GM23338 (cell line): Measurements from ENCODE around the gene USP20. TPM values are rescaled to one million over a fixed set of nuclear protein-coding genes. Genes with fewer than 3 reads are reported as not detected.

ENCODE experiments used
- ATAC-seq: fragments of 200-7000 bp; cut with Tn5 transposase; 3 replicates; pipeline ENCODE4 v1.9.1; 2020
- DNase-seq: peaks from one replicate; pipeline ENCODE4 v3.0.0-alpha.2; 2015; ENCODE audit warnings: low spot score
- H2AFZ ChIP-seq: fragments of 200-600 bp; sonication (generic); 2 replicates; pipeline ENCODE4 v1.8.0; 2016; ENCODE audit warnings: antibody characterized with exemption, mild to moderate bottlenecking, moderate library complexity
- H3F3A ChIP-seq: fragments of 200-600 bp; sonication (generic); replicated peaks from 2 replicates; pipeline ENCODE4 v1.8.0; 2017; ENCODE audit warnings: antibody characterized with exemption, mixed run types, low read depth
- H3K27ac ChIP-seq: fragments of 200-600 bp; sonication (generic); 2 replicates; pipeline ENCODE4 v1.6.1; 2016; ENCODE audit warnings: low read depth
- H3K27me3 ChIP-seq: fragments of 200-600 bp; sonication (generic); 2 replicates; pipeline ENCODE4 v1.8.0; 2016; ENCODE audit warnings: mild to moderate bottlenecking, mixed run types, moderate library complexity; ENCODE audit not compliant: insufficient read depth
- H3K36me3 ChIP-seq: fragments of 200-600 bp; sonication (generic); 2 replicates; pipeline ENCODE4 v1.8.0; 2016; ENCODE audit warnings: mild to moderate bottlenecking; ENCODE audit not compliant: insufficient read depth
- H3K4me1 ChIP-seq: fragments of 200-600 bp; sonication (generic); 2 replicates; pipeline ENCODE4 v1.8.0; 2016; ENCODE audit warnings: mild to moderate bottlenecking, moderate library complexity; ENCODE audit not compliant: insufficient read depth
- H3K4me2 ChIP-seq: fragments of 200-600 bp; sonication (generic); 2 replicates; pipeline ENCODE4 v1.7.1; 2017; ENCODE audit warnings: mixed run types
- H3K4me3 ChIP-seq: fragments of 200-600 bp; sonication (generic); 2 replicates; pipeline ENCODE4 v1.6.1; 2016; ENCODE audit warnings: mixed run types
- H3K79me2 ChIP-seq: fragments of 200-600 bp; sonication (generic); replicated peaks from 2 replicates; pipeline ENCODE4 v1.8.0; 2017; ENCODE audit warnings: mild to moderate bottlenecking; ENCODE audit not compliant: insufficient read depth
- H3K9me2 ChIP-seq: fragments of 200-600 bp; sonication (generic); 2 replicates; pipeline ENCODE4 v1.8.0; 2017; ENCODE audit not compliant: insufficient read depth
- H4K20me1 ChIP-seq: fragments of 200-600 bp; sonication (generic); replicated peaks from 2 replicates; pipeline ENCODE4 v1.8.0; 2017; ENCODE audit warnings: mild to moderate bottlenecking; ENCODE audit not compliant: insufficient read depth
- H3K27ac Mint-ChIP-seq: 2 replicates; pipeline ENCODE4 v1.8.0; 2020; ENCODE audit warnings: inconsistent platforms, mild to moderate bottlenecking, moderate library complexity, mixed read lengths
- H3K27me3 Mint-ChIP-seq: 3 replicates; pipeline ENCODE4 v1.8.0; 2022; ENCODE audit warnings: low read depth, mild to moderate bottlenecking, moderate library complexity, mixed read lengths, inconsistent platforms; ENCODE audit not compliant: insufficient read depth, poor library complexity
- H3K36me3 Mint-ChIP-seq: 3 replicates; pipeline ENCODE4 v1.8.0; 2021; ENCODE audit warnings: low read depth, mild to moderate bottlenecking, inconsistent platforms, moderate library complexity, mixed read lengths
- H3K4me1 Mint-ChIP-seq: 3 replicates; pipeline ENCODE4 v1.8.0; 2020; ENCODE audit warnings: mild to moderate bottlenecking, inconsistent platforms, mixed read lengths
- H3K4me3 Mint-ChIP-seq: 3 replicates; pipeline ENCODE4 v1.8.0; 2021; ENCODE audit warnings: moderate library complexity, mild to moderate bottlenecking, inconsistent platforms, mixed read lengths
- H3K9me3 Mint-ChIP-seq: 3 replicates; pipeline ENCODE4 v1.8.0; 2020; ENCODE audit warnings: moderate library complexity, mild to moderate bottlenecking, inconsistent platforms, mixed read lengths
- CREB1 ChIP-seq: fragments of 250-450 bp; sonication (Bioruptor Pico); IDR thresholded peaks from 2 replicates; pipeline ENCODE4 v1.5.0; 2020; ENCODE audit warnings: low read depth, mild to moderate bottlenecking, moderate library complexity
- ETS1 ChIP-seq: IDR thresholded peaks from 2 replicates; pipeline ENCODE4 v1.6.1; 2016; ENCODE audit warnings: antibody characterized with exemption
- EZH2 ChIP-seq: fragments of 200-600 bp; sonication (generic); IDR thresholded peaks from one replicate; pipeline ENCODE4 v1.8.0; 2017; ENCODE audit warnings: antibody characterized with exemption, mild to moderate bottlenecking, low read depth; ENCODE audit not compliant: unreplicated experiment
- EZH2phosphoT487 ChIP-seq: fragments of 200-600 bp; sonication (generic); IDR thresholded peaks from one replicate; pipeline ENCODE4 v1.8.1; 2018; ENCODE audit warnings: antibody characterized with exemption; ENCODE audit not compliant: unreplicated experiment
- JUNB ChIP-seq: IDR thresholded peaks from one replicate; pipeline ENCODE4 v1.6.1; 2016; ENCODE audit warnings: antibody characterized with exemption; ENCODE audit not compliant: unreplicated experiment
- NANOG ChIP-seq: IDR thresholded peaks from 2 replicates; pipeline ENCODE4 v1.6.1; 2016; ENCODE audit warnings: antibody characterized with exemption, borderline replicate concordance
- POLR2AphosphoS5 ChIP-seq: IDR thresholded peaks from 2 replicates; pipeline ENCODE4 v1.6.1; 2016; ENCODE audit warnings: antibody characterized with exemption, low read depth
- REST ChIP-seq: IDR thresholded peaks from one replicate; pipeline ENCODE4 v1.6.1; 2018; ENCODE audit warnings: antibody characterized with exemption; ENCODE audit not compliant: unreplicated experiment
- STAT1 ChIP-seq: IDR thresholded peaks from one replicate; pipeline ENCODE4 v1.6.1; 2016; ENCODE audit warnings: antibody characterized with exemption; ENCODE audit not compliant: unreplicated experiment
- ZNF114 ChIP-seq: fragments of 250-450 bp; sonication (Bioruptor Pico); IDR thresholded peaks from 2 replicates; pipeline ENCODE4 v1.5.0; 2020; ENCODE audit warnings: mild to moderate bottlenecking, moderate library complexity
- ZNF331 ChIP-seq: fragments of 250-450 bp; sonication (Bioruptor Pico); IDR thresholded peaks from 2 replicates; pipeline ENCODE4 v1.5.0; 2020; ENCODE audit warnings: low read depth, mild to moderate bottlenecking, moderate library complexity
- polyA plus RNA-seq: library from polyadenylated mRNA; unstranded; fragments of >200 nt; fragmentation: Nextera tagmentation; extraction: Ambion mirVana; gene quantifications from 2 replicates; pipeline ENCODE4 v1.2.1, GENCODE V29; 2016
- total RNA-seq: library from RNA; depleted of rRNA; stranded (reverse); fragments of >200 nt; shearing (Covaris generic); gene quantifications from 2 replicates; pipeline ENCODE4 v1.2.3, GENCODE V29; 2014
- TF ChIP-seq, protein P1 (sequence below), 2 experiments: fragments of 200-600 bp in 1 of 2; sonication (generic) in 1 of 2; conservative IDR thresholded peaks; 2 replicates each; pipeline versions ENCODE4 v1.5.1 to v1.6.1; 2016 to 2017; ENCODE audit warnings: antibody characterized with exemption in 2 of 2, low read depth in 2 of 2, mild to moderate bottlenecking in 2 of 2, moderate library complexity in 1 of 2
- TF ChIP-seq, protein P2 (sequence below): fragments of 250-450 bp; sonication (Bioruptor Pico); IDR thresholded peaks from 2 replicates; pipeline ENCODE4 v1.5.0; 2020; ENCODE audit warnings: mild to moderate bottlenecking, moderate library complexity

The USP20 gene
- total and polyA plus RNA-seq, 2 experiments from 2014 or later, result 10.4 to 13.0 TPM

DNA sequence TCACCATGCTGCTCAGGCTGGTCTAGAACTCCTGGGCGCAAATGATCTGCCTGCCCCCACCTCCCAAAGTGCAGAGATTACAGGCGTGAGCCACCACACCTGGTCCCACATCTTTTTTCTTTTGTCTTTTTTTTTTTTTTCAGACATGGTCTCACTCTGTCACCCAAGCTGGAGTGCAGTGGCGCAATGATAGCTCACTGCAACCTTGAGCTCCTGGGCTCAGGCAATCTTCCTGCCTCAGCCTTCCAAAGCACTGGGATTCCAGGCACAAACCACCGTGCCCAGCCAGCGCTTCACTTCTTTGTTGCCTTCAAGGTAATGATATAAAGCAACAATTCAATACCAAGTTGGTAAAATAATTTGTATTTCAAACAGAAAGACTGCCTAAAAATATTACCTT lies 78.8 kb downstream of the USP20 start:
- H4K20me1 ChIP-seq, result no peaks in the 10 kb centered on the region
- H3K27ac ChIP-seq, result no peak overlapping the region
- Mint-ChIP-seq H3K4me1 (peaks cover 5% of the 10 kb centered on the region; the same call in 2 of the 3 replicates), H3K27ac (no peak overlapping the region), H3K4me3 (no peak overlapping the region), H3K36me3 (no peaks in the 10 kb centered on the region), H3K9me3 (no peaks in the 10 kb centered on the region), H3K27me3 (peaks cover 7% of the 10 kb centered on the region)
- no peak overlapping the region for H3K4me2 ChIP-seq
- 0 out of 2 replicates have a peak, but pooled peaks cover 3% of the 10 kb centered on the region for H3F3A ChIP-seq
- H2AFZ ChIP-seq, result no peak overlapping the region
- H3K9me2 ChIP-seq, result no peaks in the 10 kb centered on the region
- peaks cover 4% of the 10 kb centered on the region; the same call in 1 of the 2 replicates for H3K4me1 ChIP-seq
- DNase-seq (no peak), ATAC-seq (no peak)
- no peak overlapping the region for H3K4me3 ChIP-seq
- H3K27me3 ChIP-seq, result no peaks in the 10 kb centered on the region
- H3K79me2 ChIP-seq, result no peaks in the 10 kb centered on the region
- TF ChIP-seq EZH2, result no peak
- no peak for TF ChIP-seq REST
- TF ChIP-seq STAT1, result no peak
- TF ChIP-seq POLR2AphosphoS5, result no peak
- TF ChIP-seq JUNB, result no peak
- TF ChIP-seq, protein P1, sequence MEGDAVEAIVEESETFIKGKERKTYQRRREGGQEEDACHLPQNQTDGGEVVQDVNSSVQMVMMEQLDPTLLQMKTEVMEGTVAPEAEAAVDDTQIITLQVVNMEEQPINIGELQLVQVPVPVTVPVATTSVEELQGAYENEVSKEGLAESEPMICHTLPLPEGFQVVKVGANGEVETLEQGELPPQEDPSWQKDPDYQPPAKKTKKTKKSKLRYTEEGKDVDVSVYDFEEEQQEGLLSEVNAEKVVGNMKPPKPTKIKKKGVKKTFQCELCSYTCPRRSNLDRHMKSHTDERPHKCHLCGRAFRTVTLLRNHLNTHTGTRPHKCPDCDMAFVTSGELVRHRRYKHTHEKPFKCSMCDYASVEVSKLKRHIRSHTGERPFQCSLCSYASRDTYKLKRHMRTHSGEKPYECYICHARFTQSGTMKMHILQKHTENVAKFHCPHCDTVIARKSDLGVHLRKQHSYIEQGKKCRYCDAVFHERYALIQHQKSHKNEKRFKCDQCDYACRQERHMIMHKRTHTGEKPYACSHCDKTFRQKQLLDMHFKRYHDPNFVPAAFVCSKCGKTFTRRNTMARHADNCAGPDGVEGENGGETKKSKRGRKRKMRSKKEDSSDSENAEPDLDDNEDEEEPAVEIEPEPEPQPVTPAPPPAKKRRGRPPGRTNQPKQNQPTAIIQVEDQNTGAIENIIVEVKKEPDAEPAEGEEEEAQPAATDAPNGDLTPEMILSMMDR (conservative IDR thresholded peaks at IDR 0.05; ENCODE audit: low read depth in 2 of 2), result no peak
- no peak for TF ChIP-seq NANOG
- TF ChIP-seq, protein P2, sequence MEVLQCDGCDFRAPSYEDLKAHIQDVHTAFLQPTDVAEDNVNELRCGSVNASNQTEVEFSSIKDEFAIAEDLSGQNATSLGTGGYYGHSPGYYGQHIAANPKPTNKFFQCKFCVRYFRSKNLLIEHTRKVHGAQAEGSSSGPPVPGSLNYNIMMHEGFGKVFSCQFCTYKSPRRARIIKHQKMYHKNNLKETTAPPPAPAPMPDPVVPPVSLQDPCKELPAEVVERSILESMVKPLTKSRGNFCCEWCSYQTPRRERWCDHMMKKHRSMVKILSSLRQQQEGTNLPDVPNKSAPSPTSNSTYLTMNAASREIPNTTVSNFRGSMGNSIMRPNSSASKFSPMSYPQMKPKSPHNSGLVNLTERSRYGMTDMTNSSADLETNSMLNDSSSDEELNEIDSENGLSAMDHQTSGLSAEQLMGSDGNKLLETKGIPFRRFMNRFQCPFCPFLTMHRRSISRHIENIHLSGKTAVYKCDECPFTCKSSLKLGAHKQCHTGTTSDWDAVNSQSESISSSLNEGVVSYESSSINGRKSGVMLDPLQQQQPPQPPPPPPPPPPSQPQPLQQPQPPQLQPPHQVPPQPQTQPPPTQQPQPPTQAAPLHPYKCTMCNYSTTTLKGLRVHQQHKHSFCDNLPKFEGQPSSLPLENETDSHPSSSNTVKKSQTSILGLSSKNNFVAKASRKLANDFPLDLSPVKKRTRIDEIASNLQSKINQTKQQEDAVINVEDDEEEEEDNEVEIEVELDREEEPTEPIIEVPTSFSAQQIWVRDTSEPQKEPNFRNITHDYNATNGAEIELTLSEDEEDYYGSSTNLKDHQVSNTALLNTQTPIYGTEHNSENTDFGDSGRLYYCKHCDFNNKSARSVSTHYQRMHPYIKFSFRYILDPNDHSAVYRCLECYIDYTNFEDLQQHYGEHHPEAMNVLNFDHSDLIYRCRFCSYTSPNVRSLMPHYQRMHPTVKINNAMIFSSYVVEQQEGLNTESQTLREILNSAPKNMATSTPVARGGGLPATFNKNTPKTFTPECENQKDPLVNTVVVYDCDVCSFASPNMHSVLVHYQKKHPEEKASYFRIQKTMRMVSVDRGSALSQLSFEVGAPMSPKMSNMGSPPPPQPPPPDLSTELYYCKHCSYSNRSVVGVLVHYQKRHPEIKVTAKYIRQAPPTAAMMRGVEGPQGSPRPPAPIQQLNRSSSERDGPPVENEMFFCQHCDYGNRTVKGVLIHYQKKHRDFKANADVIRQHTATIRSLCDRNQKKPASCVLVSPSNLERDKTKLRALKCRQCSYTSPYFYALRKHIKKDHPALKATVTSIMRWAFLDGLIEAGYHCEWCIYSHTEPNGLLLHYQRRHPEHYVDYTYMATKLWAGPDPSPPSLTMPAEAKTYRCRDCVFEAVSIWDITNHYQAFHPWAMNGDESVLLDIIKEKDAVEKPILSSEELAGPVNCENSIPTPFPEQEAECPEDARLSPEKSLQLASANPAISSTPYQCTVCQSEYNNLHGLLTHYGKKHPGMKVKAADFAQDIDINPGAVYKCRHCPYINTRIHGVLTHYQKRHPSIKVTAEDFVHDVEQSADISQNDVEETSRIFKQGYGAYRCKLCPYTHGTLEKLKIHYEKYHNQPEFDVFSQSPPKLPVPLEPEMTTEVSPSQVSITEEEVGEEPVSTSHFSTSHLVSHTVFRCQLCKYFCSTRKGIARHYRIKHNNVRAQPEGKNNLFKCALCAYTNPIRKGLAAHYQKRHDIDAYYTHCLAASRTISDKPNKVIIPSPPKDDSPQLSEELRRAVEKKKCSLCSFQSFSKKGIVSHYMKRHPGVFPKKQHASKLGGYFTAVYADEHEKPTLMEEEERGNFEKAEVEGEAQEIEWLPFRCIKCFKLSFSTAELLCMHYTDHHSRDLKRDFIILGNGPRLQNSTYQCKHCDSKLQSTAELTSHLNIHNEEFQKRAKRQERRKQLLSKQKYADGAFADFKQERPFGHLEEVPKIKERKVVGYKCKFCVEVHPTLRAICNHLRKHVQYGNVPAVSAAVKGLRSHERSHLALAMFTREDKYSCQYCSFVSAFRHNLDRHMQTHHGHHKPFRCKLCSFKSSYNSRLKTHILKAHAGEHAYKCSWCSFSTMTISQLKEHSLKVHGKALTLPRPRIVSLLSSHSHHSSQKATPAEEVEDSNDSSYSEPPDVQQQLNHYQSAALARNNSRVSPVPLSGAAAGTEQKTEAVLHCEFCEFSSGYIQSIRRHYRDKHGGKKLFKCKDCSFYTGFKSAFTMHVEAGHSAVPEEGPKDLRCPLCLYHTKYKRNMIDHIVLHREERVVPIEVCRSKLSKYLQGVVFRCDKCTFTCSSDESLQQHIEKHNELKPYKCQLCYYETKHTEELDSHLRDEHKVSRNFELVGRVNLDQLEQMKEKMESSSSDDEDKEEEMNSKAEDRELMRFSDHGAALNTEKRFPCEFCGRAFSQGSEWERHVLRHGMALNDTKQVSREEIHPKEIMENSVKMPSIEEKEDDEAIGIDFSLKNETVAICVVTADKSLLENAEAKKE (CRISPR knock-in tag), result no peak
- TF ChIP-seq ZNF114 (CRISPR knock-in tag), result no peak
- TF ChIP-seq CREB1 (CRISPR knock-in tag), result no peak
- no peak for TF ChIP-seq EZH2phosphoT487
- TF ChIP-seq ZNF331 (CRISPR knock-in tag), result no peak
- TF ChIP-seq ETS1, result no peak
- H3K36me3 ChIP-seq, result no peaks in the 10 kb centered on the region
